ENCODE results near the gene POLQ.
A peak's percentile ranks its signal among the peaks of the same experiment; 100 is the strongest.
"Not testable (repeated sequence)": the region's sequence is repeated elsewhere in the genome, so short reads cannot be mapped to it uniquely, and the experiment has no call there.

POLQ gene

DNA sequence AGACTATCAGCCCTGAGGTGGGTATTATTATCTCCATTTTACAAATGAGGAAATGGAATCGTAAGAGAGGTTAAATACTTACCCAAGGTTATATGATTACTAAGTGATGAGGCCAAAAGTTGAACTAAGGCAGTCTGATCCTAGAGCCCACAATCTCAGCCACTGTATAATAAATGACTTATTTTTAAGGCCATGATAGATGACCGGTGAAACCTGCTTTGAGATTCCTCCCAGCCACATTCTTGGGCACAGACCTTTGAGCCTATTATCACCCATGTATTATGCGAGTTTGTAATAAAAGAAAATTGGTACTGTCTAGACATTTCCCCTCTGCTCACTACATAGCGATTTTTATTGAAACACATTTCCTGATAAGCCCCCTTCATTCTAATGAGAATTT lies 37.4 kb downstream of the POLQ start:
- DNase-seq (ENCODE audit: low spot score), result no peak

- DNase-seq (ENCODE audit: low spot score), result no peak
Observed at GRCh38 chr3:121505256-121505655, 40.5 kb downstream of the POLQ start.

GRCh38 chr3:121504618-121505017 lies 41.2 kb downstream of the POLQ start:
- DNase-seq (ENCODE audit: low spot score), result no peak

GRCh38 chr3:121496786-121497185 lies 49.0 kb downstream of the POLQ start:
- no peak for DNase-seq (ENCODE audit: low spot score)

DNA sequence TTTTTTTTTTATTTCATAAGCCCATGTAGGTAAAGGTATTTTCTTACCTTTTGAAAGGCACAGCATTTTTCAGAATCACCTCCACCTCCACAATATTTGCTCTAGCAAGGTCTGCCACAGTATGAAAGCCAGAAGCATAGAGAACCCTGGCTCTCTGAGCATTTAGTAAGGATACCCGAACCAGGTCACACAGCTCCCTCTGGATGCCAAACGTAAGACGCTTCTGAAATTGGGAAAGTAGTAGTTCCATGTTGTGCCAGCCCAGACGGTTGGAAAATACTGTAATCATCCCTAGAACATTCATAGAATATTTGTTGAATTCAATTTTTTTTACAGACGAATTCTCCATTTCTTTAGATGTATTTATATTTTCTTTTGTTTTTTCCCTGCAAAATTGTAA lies 52.4 kb downstream of the POLQ start:
- DNase-seq (ENCODE audit: low spot score), result no peak

DNA sequence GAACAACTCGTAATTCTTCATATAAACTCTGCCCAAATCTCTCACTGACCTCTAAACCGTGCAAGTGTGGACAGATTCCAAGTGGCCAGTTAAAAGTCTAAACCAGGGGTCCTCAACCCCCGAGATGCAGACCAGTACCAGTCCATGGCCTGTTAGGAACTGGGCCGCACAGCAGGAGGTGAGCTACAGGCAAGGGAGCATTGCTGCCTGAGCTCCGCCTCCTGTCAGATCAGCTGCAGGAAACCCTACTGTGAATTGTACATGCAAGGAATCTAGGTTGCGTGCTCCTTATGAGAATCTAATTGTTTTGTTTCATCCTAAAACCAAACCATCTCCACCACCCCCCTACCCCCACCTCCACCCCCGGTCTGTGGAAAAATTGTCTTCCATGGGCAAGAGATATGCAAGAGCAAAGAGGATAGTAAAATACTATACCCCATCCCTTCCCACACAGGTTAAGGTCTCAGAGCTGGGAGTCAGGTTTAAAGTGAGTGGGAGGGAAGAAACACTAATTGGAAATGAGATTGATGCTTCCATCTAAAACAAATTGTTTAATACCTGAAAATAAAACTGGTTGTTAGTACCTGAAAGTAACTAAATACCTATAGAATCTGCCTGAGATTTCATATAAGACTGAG lies 54.0 kb downstream of the POLQ start:
- DNase-seq (ENCODE audit: low spot score), result no peak

GRCh38 chr3:121490161-121490560 lies 55.6 kb downstream of the POLQ start:
- no peak for DNase-seq (ENCODE audit: low spot score)

GRCh38 chr3:121488628-121489027 lies 57.2 kb downstream of the POLQ start:
- no peak for DNase-seq (ENCODE audit: low spot score)

DNA sequence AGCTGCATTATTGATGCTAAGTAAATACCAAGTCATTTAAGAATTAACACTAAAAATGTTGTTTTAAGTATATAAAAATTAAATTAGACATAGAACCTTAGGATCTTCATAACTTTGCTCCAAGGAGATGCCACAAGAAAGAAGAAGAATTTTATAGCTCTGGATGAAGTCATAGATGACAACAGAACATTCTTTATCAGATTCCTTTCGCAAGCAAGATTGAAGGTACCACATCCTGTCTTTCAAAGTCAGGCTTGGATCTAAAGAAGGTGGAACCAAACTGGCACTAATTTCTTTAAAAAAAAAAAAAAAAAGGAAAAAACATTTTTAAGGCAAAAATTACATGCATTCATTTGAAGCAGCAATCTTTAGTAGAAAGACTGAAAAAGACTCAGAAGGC lies 62.5 kb downstream of the POLQ start:
- DNase-seq (ENCODE audit: low spot score), result no peak

DNA sequence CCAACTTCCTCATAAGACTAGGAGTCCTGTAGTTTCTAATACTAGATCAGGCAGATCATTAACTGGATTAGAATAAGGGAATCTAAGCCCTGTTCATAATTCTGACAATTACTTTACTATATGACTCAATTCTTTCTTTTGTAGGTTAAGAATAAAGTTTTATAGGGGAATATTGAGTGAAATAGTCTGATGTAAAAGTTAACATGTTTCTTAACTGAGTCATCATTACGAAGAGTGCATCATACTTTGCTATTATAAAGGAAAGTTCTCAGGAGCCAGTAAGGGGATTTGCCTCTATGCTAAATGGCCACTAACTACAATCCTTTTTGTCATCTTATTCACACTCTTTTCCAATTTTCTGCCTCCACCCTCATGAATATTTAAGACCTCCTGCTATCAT lies 63.1 kb downstream of the POLQ start:
- DNase-seq (ENCODE audit: low spot score), result no peak

- no peak for DNase-seq (ENCODE audit: low spot score)
Observed at GRCh38 chr3:121481106-121481880, 64.5 kb downstream of the POLQ start.

- DNase-seq (ENCODE audit: low spot score), result no peak
Observed at GRCh38 chr3:121477589-121477988, 68.2 kb downstream of the POLQ start.

GRCh38 chr3:121473001-121473400 lies 72.8 kb downstream of the POLQ start:
- no peak for DNase-seq (ENCODE audit: low spot score)

GRCh38 chr3:121467085-121467484 lies 78.7 kb downstream of the POLQ start:
- no peak for DNase-seq (ENCODE audit: low spot score)

DNA sequence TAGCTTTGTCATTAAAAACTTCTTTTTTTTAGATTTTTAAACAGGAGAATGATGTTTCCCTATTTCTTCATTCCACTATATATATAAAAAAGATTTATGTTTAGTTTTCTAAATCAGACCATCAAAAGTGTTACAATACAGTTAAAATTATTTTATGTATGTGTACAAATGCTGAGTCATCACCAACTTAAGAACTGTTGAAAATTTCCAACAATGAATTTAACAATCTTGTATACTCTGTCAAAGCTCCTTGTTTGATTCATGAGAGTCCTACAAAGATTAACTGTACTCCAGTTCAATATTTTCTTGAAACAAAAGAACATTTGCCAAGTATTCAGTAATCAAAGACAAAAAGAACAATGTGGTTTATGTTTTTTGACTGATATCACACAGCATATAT lies 82.0 kb downstream of the POLQ start:
- DNase-seq (ENCODE audit: low spot score), result no peak

- DNase-seq (ENCODE audit: low spot score), result no peak
Observed at GRCh38 chr3:121462565-121462964, 83.2 kb downstream of the POLQ start.

- not testable (repeated sequence) for DNase-seq (ENCODE audit: low spot score)
Observed at GRCh38 chr3:121451752-121452151, 94.0 kb downstream of the POLQ start.

- DNase-seq (ENCODE audit: low spot score), result no peak
Observed at GRCh38 chr3:121443456-121443855, 102.3 kb downstream of the POLQ start.

DNA sequence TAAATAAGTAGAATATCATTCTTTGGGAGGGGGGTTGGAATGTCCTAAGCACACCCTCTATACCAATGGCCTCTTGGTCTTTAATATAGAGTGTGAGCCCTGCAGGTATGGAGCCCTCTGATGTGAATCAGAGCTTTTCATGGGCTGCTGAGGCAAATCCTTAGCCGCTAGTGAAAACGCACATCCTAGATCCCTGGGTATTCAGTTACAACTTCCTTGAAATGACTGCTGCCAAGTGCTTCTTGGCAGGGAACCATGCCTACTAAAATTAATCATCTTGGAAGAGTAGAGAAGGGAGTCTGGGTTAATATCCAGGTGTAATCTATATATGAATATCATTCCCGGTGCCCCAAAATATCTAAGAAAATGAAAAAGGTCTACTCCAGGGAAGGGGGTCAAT lies 109.1 kb downstream of the POLQ start:
- DNase-seq (ENCODE audit: low spot score), result no peak

DNA sequence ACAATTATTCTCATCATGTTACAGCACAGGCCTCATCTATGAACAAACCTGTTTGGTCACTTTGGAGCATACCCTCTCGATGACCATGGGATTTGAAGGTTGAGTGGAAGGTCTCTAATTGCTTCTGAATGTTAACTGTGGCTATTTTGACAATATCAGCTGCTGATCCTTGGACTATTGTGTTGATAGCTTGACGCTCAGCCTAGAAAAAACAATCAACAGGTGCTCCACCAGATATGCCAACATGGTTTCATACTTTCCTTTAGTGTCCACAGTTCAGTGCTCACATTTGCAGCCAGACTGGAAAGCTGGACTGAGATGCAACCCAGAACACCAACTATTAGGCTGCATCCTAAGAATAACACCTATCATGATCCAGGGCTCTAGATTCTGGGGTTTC lies 109.7 kb downstream of the POLQ start:
- DNase-seq (ENCODE audit: low spot score), result no peak

DNA sequence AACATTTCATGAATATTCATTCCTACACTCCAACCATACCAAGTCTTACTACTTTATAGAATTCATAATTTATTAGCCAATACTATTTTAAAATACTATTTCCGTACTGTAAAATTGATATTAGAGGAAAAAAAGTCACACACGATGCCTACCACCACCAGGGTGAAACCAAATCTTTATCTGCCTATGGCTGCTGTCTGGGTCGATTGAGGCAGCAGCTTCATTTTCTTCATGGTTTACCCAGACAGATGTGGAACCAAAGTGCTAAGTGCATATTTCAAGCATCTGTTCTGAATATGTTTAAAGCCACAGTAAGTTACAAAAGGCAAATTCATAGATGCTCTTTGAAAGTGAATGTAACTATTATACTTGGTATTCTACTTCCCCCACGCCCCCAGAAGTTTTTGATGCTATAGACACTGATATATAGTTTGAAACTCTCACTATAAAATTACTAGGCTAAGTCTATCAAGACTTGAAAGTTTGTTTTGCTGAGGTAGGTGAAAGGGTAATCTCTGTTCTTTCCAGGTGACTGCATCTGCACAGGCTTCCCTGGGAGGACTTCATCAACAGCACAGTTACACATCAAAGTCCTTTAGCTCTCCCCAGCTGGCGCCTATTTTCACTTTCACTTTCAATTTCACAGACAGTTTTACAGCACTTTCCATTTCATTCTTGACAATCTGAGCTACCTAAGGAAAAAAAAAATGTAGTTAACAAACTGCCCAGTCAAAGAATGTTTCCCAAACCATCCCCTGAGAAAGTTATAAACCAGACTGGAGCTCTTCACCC lies 113.9 kb downstream of the POLQ start:
- peak; percentile 77 for DNase-seq (ENCODE audit: low spot score)

DNA sequence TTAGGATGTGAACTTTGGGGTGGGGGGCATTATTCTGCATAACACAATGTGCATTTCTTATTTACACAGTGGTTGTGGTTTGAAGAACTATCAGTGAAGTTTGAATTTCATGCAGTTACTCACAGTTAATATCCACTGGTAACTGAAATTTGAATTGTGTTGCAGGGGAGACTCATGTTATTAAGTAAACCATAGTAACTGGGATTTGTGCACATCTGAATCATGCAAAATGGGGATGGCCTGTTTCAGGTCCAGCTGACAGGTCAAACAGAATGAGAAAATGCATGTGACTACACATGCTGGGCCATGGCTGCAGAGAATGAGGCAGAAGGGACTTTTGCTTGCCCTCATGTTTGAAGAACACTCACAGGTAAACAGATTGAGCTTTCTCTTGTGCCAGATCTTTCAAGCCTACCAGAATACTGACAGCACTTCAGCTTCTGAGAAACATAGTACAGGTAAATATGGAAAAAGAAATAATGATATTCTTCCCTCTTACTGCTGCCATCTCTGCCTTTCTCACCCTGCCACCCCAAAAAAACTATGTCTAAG lies 115.0 kb downstream of the POLQ start:
- DNase-seq (ENCODE audit: low spot score), result no peak

DNA sequence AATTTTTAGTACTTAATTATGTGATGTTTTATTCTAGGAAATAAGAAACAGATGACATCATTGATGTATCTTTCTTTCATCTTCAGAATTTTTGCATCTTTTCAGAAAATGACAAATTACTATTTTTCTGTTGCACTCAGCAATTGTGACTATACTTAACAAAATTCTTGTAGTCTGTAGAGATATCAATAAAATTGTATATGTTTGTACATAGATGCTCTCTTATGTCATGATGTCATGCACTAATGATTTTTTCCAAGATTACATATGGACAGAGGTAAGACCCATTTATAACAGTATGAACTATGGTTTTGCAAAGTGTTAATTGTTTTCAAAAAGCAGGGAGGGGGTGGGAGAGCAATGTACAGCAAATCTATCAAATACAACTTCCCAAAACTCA lies 121.2 kb downstream of the POLQ start:
- no peak for DNase-seq (ENCODE audit: low spot score)

Measured in CD4-positive, alpha-beta T cell treated with Interleukin-15 for 4 hours (primary cell).